ENCODE data around the gene COL6A1.

COL6A1 gene

DNA sequence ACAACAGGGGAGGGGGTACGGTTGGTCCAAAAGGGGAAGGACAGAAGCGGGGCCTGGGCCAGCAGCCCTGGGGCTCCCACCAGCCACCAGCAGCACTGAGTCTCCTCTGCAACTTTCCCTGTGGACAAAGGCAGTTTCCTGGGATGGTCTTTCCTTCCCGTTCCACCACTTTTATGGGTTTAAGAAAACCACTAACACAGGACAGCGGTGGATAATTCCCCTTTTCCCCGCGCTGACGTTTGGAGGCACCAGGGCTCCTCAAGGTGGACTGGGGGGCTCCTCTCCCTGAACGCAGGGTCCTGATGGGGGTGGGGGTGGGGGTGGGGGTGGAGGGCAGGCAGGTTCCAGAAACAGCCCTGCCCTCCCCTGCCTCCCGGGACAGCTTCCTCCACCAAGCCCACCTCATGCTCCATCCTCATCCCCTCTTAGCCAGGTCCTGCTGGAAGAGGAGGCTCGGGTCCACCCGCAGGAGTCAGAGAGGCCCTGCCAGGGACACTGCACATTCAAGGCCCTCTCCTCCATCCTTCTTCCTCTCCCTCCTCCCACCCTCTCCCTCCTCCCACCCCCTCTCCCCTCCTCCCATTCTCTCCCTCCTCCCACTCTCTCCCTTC lies 4.8 kb upstream of the COL6A1 start:
- H3K4me1 ChIP-seq (ENCODE audit: insufficient read depth, low read length, severe bottlenecking) = no peaks in the 10 kb centered on the region
- no peaks in the 10 kb centered on the region for H3K79me2 ChIP-seq (ENCODE audit: insufficient read depth, low read length)
- H4K20me1 ChIP-seq (ENCODE audit: insufficient read depth, low read length) = no peaks in the 10 kb centered on the region
- no peak overlapping the region for H2AFZ ChIP-seq (ENCODE audit: low read length)
- H3K36me3 ChIP-seq (ENCODE audit: insufficient read depth, low read length) = no peaks in the 10 kb centered on the region
- no peaks in the 10 kb centered on the region for H3K27me3 ChIP-seq (ENCODE audit: insufficient read depth, low read length)
- no peaks in the 10 kb centered on the region for H3K9me2 ChIP-seq (ENCODE audit: low read depth, low read length)
- H3K27ac ChIP-seq (ENCODE audit: low read depth, low read length, poor library complexity, severe bottlenecking) = no peak overlapping the region
- H3K9me3 ChIP-seq (ENCODE audit: low read length) = no peaks in the 10 kb centered on the region
- H3K9ac ChIP-seq (ENCODE audit: low read length) = no peak overlapping the region
- TF ChIP-seq, protein P1, sequence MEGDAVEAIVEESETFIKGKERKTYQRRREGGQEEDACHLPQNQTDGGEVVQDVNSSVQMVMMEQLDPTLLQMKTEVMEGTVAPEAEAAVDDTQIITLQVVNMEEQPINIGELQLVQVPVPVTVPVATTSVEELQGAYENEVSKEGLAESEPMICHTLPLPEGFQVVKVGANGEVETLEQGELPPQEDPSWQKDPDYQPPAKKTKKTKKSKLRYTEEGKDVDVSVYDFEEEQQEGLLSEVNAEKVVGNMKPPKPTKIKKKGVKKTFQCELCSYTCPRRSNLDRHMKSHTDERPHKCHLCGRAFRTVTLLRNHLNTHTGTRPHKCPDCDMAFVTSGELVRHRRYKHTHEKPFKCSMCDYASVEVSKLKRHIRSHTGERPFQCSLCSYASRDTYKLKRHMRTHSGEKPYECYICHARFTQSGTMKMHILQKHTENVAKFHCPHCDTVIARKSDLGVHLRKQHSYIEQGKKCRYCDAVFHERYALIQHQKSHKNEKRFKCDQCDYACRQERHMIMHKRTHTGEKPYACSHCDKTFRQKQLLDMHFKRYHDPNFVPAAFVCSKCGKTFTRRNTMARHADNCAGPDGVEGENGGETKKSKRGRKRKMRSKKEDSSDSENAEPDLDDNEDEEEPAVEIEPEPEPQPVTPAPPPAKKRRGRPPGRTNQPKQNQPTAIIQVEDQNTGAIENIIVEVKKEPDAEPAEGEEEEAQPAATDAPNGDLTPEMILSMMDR (IDR thresholded peaks at IDR 0.05; ENCODE audit: low read length) = no peak
- TF ChIP-seq EZH2 (IDR thresholded peaks at IDR 0.05; ENCODE audit: borderline replicate concordance, low read length) = no peak
- no peak overlapping the region for H3K4me2 ChIP-seq (ENCODE audit: low read length)
- no peak overlapping the region for H3K4me3 ChIP-seq (ENCODE audit: low read depth, low read length, poor library complexity, severe bottlenecking)
- peaks cover 3% of the 10 kb centered on the region; the same call in 1 of the 2 replicates for H3F3A ChIP-seq (ENCODE audit: insufficient read depth, low read length)

DNA sequence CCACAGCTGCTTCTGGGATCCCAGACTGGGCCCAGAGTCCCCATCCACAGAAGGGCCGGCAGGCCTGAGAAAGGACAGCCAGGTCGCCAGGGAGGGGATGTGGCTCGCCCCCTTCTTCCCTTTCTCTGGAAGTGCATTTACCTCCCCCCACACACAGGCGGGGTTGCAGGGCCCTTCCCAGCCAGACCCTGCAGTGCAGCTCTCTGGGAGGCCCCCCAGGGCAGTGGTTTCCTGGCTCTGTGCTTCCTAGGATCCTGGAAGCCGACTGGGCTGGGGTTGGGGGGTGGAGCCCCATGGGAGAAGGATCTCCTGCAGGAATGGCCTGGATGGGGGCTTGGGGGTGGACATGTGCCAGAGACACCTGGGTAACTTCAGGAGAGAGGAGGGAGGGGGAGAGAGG lies 4.2 kb upstream of the COL6A1 start:
- Histone ChIP-seq H3K27me3 (ENCODE audit: insufficient read depth, low read length) (no peaks in the 10 kb centered on the region), H3K4me1 (ENCODE audit: insufficient read depth, low read length, severe bottlenecking) (no peaks in the 10 kb centered on the region), H3K9me2 (ENCODE audit: low read depth, low read length) (no peaks in the 10 kb centered on the region), H3K36me3 (ENCODE audit: insufficient read depth, low read length) (no peaks in the 10 kb centered on the region), H3K4me2 (ENCODE audit: low read length) (no peak overlapping the region), H3K27ac (ENCODE audit: low read depth, low read length, poor library complexity, severe bottlenecking) (no peak overlapping the region), H3K4me3 (ENCODE audit: low read depth, low read length, poor library complexity, severe bottlenecking) (no peak overlapping the region), H3K79me2 (ENCODE audit: insufficient read depth, low read length) (no peaks in the 10 kb centered on the region), H3F3A (ENCODE audit: insufficient read depth, low read length) (peaks cover 3% of the 10 kb centered on the region; the same call in 1 of the 2 replicates), H2AFZ (ENCODE audit: low read length) (no peak overlapping the region), H3K9ac (ENCODE audit: low read length) (no peak overlapping the region), H4K20me1 (ENCODE audit: insufficient read depth, low read length) (no peaks in the 10 kb centered on the region), H3K9me3 (ENCODE audit: low read length) (no peaks in the 10 kb centered on the region)
- TF ChIP-seq EZH2 (IDR thresholded peaks at IDR 0.05; ENCODE audit: borderline replicate concordance, low read length) = no peak
- TF ChIP-seq, protein P1 (IDR thresholded peaks at IDR 0.05; ENCODE audit: low read length) = no peak

DNA sequence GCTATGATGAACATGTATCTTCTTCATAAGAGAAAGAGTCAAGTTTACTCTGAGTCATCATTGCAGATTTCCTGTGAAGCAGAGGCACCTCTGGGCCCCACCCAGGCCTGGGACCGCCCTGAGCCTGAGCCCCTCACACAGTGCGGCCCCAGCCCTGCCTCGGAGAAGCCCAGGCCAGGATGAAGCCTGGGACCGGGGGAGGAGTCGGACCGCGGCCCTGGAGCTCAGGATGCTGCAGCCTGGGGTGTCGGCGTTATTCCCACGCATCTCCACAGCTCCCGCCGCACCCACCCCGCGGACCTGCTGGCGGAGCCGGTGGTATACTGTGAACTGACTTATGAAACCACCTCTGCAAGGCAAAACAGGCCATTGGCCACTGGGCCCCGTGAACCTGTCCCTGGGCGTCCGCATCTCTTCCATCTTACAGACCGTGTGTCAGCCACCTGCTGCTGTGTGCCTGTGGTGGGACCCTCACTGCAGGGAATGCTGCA lies 2.4 kb upstream of the COL6A1 start:
- no peak overlapping the region for H3K27ac ChIP-seq (ENCODE audit: low read depth, low read length, poor library complexity, severe bottlenecking)
- H3K36me3 ChIP-seq (ENCODE audit: insufficient read depth, low read length) = no peaks in the 10 kb centered on the region
- H3K9ac ChIP-seq (ENCODE audit: low read length) = no peak overlapping the region
- no peaks in the 10 kb centered on the region for H3K79me2 ChIP-seq (ENCODE audit: insufficient read depth, low read length)
- no peak overlapping the region for H3K4me3 ChIP-seq (ENCODE audit: low read depth, low read length, poor library complexity, severe bottlenecking)
- no peak overlapping the region for H2AFZ ChIP-seq (ENCODE audit: low read length)
- no peaks in the 10 kb centered on the region for H3K9me2 ChIP-seq (ENCODE audit: low read depth, low read length)
- no peak overlapping the region for H3K4me2 ChIP-seq (ENCODE audit: low read length)
- no peak for TF ChIP-seq EZH2 (IDR thresholded peaks at IDR 0.05; ENCODE audit: borderline replicate concordance, low read length)
- TF ChIP-seq, protein P1 (IDR thresholded peaks at IDR 0.05; ENCODE audit: low read length) = no peak
- H3F3A ChIP-seq (ENCODE audit: insufficient read depth, low read length) = peaks cover 3% of the 10 kb centered on the region; the same call in 1 of the 2 replicates
- no peaks in the 10 kb centered on the region for H3K27me3 ChIP-seq (ENCODE audit: insufficient read depth, low read length)
- no peaks in the 10 kb centered on the region for H3K9me3 ChIP-seq (ENCODE audit: low read length)
- no peaks in the 10 kb centered on the region for H3K4me1 ChIP-seq (ENCODE audit: insufficient read depth, low read length, severe bottlenecking)
- no peaks in the 10 kb centered on the region for H4K20me1 ChIP-seq (ENCODE audit: insufficient read depth, low read length)
